ENCODE measurements around the gene THUMPD3.

- TF ChIP-seq BHLHE40 (IDR thresholded peaks at IDR 0.05; ENCODE audit: borderline replicate concordance) (no peak), L3MBTL2 (conservative IDR thresholded peaks at IDR 0.05) (no peak), FOXK2 (IDR thresholded peaks at IDR 0.05) (no peak), FOXM1 (IDR thresholded peaks at IDR 0.05; ENCODE audit: borderline replicate concordance) (no peak), HDGF (IDR thresholded peaks at IDR 0.05; ENCODE audit: borderline replicate concordance) (no peak), SP1 (IDR thresholded peaks at IDR 0.05) (no peak), ELF4 (IDR thresholded peaks at IDR 0.05) (no peak), CTBP1 (IDR thresholded peaks at IDR 0.05; ENCODE audit: borderline replicate concordance) (no peak), NFRKB (IDR thresholded peaks at IDR 0.05) (no peak), SUZ12 (IDR thresholded peaks at IDR 0.05) (no peak), TARDBP (IDR thresholded peaks at IDR 0.05) (no peak), ZNF384 (IDR thresholded peaks at IDR 0.05) (no peak), LEF1 (IDR thresholded peaks at IDR 0.05; ENCODE audit: borderline replicate concordance) (no peak)
- TF ChIP-seq, protein P1, sequence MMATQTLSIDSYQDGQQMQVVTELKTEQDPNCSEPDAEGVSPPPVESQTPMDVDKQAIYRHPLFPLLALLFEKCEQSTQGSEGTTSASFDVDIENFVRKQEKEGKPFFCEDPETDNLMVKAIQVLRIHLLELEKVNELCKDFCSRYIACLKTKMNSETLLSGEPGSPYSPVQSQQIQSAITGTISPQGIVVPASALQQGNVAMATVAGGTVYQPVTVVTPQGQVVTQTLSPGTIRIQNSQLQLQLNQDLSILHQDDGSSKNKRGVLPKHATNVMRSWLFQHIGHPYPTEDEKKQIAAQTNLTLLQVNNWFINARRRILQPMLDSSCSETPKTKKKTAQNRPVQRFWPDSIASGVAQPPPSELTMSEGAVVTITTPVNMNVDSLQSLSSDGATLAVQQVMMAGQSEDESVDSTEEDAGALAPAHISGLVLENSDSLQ (IDR thresholded peaks at IDR 0.05), result no peak
Observed at GRCh38 chr3:9314796-9315195, 48.1 kb upstream of the THUMPD3 start.
